PC-3 (cell line): ENCODE results near the gene MTFR1L.

Experiments
- EZH2 ChIP-seq: fragments of 300-600 bp; sonication (generic); IDR thresholded peaks from one replicate; pipeline ENCODE4 v1.6.1; 2017; ENCODE audit warnings: antibody characterized with exemption, mild to moderate bottlenecking, low read length; ENCODE audit not compliant: unreplicated experiment
- EZH2phosphoT487 ChIP-seq: fragments of 300-600 bp; sonication (generic); IDR thresholded peaks from 2 replicates; pipeline ENCODE4 v1.6.1; 2018; ENCODE audit warnings: mild to moderate bottlenecking, antibody characterized with exemption, low read length, borderline replicate concordance
- TF ChIP-seq, protein P1 (sequence below): fragments of 300-600 bp; sonication (generic); conservative IDR thresholded peaks from 2 replicates; pipeline ENCODE4 v1.5.1; 2017; ENCODE audit warnings: antibody characterized with exemption, low read depth, mild to moderate bottlenecking, low read length

DNA sequence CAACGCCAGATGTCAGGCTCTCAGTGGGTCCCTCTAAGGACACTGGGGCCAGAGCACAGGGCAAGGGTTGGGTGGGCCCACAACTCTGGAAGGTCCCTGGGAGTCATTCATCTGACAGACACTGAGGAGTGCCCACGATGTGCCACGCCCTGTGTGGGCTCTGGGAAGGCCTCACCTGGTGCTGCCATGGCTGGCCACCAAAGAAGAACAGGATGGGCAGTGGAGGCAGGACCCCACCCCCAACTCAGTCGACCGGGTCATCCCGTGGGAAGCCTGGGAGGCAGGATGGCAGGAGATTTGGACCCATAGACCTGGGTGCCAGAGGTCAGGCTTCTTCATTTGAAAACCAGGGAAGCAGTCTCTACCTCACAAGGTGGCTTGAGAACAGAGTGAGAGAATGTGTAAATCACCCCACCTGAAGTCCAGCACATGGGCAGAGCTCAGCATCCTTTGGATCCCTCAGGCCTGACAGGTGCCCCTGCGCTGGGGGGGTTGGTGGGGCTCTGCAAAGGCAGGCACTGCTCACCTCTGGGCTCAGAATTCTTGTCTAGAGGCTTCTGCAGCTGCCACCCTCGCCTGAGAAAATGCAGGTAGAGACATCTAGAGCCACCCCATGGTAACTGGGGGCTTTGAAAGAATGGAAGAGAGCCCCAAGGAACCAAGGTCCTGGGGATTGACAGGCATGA lies 20.9 kb upstream of the MTFR1L start:
- TF ChIP-seq, protein P1, sequence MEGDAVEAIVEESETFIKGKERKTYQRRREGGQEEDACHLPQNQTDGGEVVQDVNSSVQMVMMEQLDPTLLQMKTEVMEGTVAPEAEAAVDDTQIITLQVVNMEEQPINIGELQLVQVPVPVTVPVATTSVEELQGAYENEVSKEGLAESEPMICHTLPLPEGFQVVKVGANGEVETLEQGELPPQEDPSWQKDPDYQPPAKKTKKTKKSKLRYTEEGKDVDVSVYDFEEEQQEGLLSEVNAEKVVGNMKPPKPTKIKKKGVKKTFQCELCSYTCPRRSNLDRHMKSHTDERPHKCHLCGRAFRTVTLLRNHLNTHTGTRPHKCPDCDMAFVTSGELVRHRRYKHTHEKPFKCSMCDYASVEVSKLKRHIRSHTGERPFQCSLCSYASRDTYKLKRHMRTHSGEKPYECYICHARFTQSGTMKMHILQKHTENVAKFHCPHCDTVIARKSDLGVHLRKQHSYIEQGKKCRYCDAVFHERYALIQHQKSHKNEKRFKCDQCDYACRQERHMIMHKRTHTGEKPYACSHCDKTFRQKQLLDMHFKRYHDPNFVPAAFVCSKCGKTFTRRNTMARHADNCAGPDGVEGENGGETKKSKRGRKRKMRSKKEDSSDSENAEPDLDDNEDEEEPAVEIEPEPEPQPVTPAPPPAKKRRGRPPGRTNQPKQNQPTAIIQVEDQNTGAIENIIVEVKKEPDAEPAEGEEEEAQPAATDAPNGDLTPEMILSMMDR, result no peak
- no peak for TF ChIP-seq EZH2
- TF ChIP-seq EZH2phosphoT487, result no peak
